GM23248 (cell line): Measurements from ENCODE around the gene SMARCB1.

ENCODE experiments used
- EZH2 ChIP-seq: fragments of 200-600 bp; sonication (generic); IDR thresholded peaks from 2 replicates; pipeline ENCODE4 v1.6.1; 2018; ENCODE audit warnings: antibody characterized with exemption, mild to moderate bottlenecking; ENCODE audit not compliant: insufficient read depth, poor library complexity, severe bottlenecking
- EZH2phosphoT487 ChIP-seq: fragments of 200-600 bp; sonication (generic); IDR thresholded peaks from 2 replicates; pipeline ENCODE4 v1.6.1; 2018; ENCODE audit warnings: antibody characterized with exemption, moderate library complexity, mild to moderate bottlenecking, low read depth; ENCODE audit not compliant: insufficient read depth

- TF ChIP-seq EZH2 (no peak), EZH2phosphoT487 (no peak)
Observed at GRCh38 chr22:23850136-23850611, 63.4 kb downstream of the SMARCB1 start.
